Measurements from ENCODE around the gene MIPEP.

The MIPEP gene

DNA sequence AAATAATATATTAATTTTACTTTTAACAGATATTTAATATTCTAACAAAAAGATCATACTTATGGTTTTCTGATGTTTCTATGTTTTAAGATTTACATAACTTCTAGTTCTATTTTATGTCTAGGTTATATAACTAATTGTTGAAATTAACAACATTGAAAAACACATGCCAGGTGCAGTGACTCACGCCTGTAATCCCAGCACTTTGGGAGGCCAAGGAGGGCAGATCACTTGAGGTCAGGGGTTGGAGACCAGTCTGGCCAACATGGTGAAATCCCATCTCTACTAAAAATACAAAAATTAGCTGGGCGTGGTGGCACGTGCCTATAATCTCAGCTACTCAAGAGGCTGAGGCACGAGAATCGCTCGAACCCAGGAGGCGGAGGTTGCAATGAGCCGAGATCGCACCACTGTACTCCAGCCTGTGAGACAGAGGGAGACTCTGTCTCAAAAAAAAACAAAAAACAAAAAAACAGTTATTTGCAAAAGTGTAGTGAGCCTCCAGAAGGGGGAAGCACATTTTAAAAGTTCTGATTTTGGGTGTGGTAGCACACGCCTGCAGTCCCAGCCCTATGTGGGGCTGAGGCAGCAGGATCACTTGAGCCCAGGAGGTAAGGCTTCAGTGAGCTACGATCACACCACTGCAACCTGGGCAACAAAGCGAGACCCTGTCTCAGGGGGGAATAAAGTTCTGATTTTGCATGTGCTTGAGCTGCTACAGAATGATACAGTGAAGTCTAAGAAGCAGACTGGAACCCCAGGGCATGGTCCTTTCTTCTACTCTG is 18.7 kb downstream of the MIPEP start:
- H3K9me2 ChIP-seq (replicated peaks; ENCODE audit: control insufficient read depth, low read length), result no peaks in the 10 kb centered on the region
- H3K79me2 ChIP-seq (ENCODE audit: control insufficient read depth, low read length), result no peaks in the 10 kb centered on the region
- H3K4me2 ChIP-seq (ENCODE audit: low read length), result no peak overlapping the region
- H3K36me3 ChIP-seq (ENCODE audit: control insufficient read depth, low read length), result no peaks in the 10 kb centered on the region
- H3K27me3 ChIP-seq (ENCODE audit: control insufficient read depth, low read length), result no peaks in the 10 kb centered on the region
- no peaks in the 10 kb centered on the region for H4K20me1 ChIP-seq (ENCODE audit: control insufficient read depth, insufficient read depth, low read depth, low read length)
- no peak overlapping the region for H3K27ac ChIP-seq (ENCODE audit: low read depth, low read length)
- no peaks in the 10 kb centered on the region for H3K4me1 ChIP-seq (ENCODE audit: control insufficient read depth, low read length)
- H3F3A ChIP-seq (ENCODE audit: control insufficient read depth, insufficient read depth), result no peaks in the 10 kb centered on the region
- H3K4me3 ChIP-seq (ENCODE audit: low read length), result no peak overlapping the region
- no peaks in the 10 kb centered on the region for H3K9me3 ChIP-seq (ENCODE audit: control insufficient read depth, insufficient read depth, low read length)
- TF ChIP-seq EZH2phosphoT487 (IDR thresholded peaks at IDR 0.05; ENCODE audit: borderline replicate concordance, low read length), result no peak

DNA sequence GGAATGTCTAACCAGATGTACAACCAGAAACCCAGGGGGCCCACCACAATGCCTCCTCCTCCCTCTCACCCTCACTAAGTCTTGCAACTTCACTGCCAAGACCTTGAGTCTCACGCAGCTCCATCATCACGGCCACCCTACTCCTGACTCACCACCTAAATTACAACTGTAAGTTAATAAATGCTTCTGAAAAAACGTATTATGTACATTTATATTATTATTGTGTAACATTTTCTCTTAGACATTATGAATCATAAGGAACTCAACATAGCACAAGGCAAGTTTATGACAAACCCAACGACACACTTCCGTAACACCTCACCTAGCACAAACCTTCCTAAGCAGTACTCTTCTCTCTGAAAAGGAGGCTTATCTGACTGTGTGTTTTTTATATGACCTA is 20.7 kb downstream of the MIPEP start:
- H4K20me1 ChIP-seq (ENCODE audit: control insufficient read depth, insufficient read depth, low read depth, low read length), result no peaks in the 10 kb centered on the region
- H3K9me2 ChIP-seq (replicated peaks; ENCODE audit: control insufficient read depth, low read length), result no peaks in the 10 kb centered on the region
- no peaks in the 10 kb centered on the region for H3K27me3 ChIP-seq (ENCODE audit: control insufficient read depth, low read length)
- no peak overlapping the region for H3K4me3 ChIP-seq (ENCODE audit: low read length)
- H3K79me2 ChIP-seq (ENCODE audit: control insufficient read depth, low read length), result no peaks in the 10 kb centered on the region
- TF ChIP-seq, protein P1, sequence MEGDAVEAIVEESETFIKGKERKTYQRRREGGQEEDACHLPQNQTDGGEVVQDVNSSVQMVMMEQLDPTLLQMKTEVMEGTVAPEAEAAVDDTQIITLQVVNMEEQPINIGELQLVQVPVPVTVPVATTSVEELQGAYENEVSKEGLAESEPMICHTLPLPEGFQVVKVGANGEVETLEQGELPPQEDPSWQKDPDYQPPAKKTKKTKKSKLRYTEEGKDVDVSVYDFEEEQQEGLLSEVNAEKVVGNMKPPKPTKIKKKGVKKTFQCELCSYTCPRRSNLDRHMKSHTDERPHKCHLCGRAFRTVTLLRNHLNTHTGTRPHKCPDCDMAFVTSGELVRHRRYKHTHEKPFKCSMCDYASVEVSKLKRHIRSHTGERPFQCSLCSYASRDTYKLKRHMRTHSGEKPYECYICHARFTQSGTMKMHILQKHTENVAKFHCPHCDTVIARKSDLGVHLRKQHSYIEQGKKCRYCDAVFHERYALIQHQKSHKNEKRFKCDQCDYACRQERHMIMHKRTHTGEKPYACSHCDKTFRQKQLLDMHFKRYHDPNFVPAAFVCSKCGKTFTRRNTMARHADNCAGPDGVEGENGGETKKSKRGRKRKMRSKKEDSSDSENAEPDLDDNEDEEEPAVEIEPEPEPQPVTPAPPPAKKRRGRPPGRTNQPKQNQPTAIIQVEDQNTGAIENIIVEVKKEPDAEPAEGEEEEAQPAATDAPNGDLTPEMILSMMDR (IDR thresholded peaks at IDR 0.05; ENCODE audit: low read depth, low read length, poor library complexity, severe bottlenecking), result no peak
- TF ChIP-seq EZH2phosphoT487 (IDR thresholded peaks at IDR 0.05; ENCODE audit: borderline replicate concordance, low read length), result no peak
- no peaks in the 10 kb centered on the region for H3K9me3 ChIP-seq (ENCODE audit: control insufficient read depth, insufficient read depth, low read length)
- H3K27ac ChIP-seq (ENCODE audit: low read depth, low read length), result no peak overlapping the region
- H3K36me3 ChIP-seq (ENCODE audit: control insufficient read depth, low read length), result no peaks in the 10 kb centered on the region
- no peaks in the 10 kb centered on the region for H3K4me1 ChIP-seq (ENCODE audit: control insufficient read depth, low read length)
- no peaks in the 10 kb centered on the region for H3F3A ChIP-seq (ENCODE audit: control insufficient read depth, insufficient read depth)
- H3K4me2 ChIP-seq (ENCODE audit: low read length), result no peak overlapping the region

DNA sequence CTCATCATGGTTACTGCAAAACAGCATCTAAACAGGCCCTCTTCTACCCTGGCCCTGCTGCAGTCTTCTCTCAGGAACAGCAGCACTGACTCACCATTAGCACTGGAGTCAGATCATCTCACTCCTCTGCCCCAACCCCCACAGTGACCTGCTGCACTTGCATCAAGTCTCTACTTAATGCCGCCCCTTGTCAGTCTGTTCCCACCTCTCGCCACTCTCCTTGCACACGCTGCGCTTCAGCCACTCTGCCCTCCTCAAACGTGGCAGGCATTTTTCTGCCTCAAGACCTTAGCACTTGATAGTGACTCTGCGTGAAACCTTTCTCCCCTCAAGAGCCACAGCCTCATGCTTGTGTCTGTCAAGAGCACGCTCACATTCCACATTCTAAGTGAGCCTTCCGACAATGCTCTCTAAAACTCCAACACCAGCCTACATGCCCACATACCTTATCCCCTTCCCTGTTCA is 22.1 kb downstream of the MIPEP start:
- Histone ChIP-seq H3K27me3 (ENCODE audit: control insufficient read depth, low read length) (no peaks in the 10 kb centered on the region), H3K36me3 (ENCODE audit: control insufficient read depth, low read length) (no peaks in the 10 kb centered on the region), H3K27ac (ENCODE audit: low read depth, low read length) (no peak overlapping the region), H3K79me2 (ENCODE audit: control insufficient read depth, low read length) (no peaks in the 10 kb centered on the region), H3F3A (ENCODE audit: control insufficient read depth, insufficient read depth) (no peaks in the 10 kb centered on the region), H3K4me2 (ENCODE audit: low read length) (no peak overlapping the region), H3K9me3 (ENCODE audit: control insufficient read depth, insufficient read depth, low read length) (no peaks in the 10 kb centered on the region), H3K4me1 (ENCODE audit: control insufficient read depth, low read length) (no peaks in the 10 kb centered on the region), H3K4me3 (ENCODE audit: low read length) (no peak overlapping the region), H4K20me1 (ENCODE audit: control insufficient read depth, insufficient read depth, low read depth, low read length) (no peaks in the 10 kb centered on the region), H3K9me2 (replicated peaks; ENCODE audit: control insufficient read depth, low read length) (no peaks in the 10 kb centered on the region)
- no peak for TF ChIP-seq EZH2phosphoT487 (IDR thresholded peaks at IDR 0.05; ENCODE audit: borderline replicate concordance, low read length)
- TF ChIP-seq, protein P1 (IDR thresholded peaks at IDR 0.05; ENCODE audit: low read depth, low read length, poor library complexity, severe bottlenecking), result no peak

DNA sequence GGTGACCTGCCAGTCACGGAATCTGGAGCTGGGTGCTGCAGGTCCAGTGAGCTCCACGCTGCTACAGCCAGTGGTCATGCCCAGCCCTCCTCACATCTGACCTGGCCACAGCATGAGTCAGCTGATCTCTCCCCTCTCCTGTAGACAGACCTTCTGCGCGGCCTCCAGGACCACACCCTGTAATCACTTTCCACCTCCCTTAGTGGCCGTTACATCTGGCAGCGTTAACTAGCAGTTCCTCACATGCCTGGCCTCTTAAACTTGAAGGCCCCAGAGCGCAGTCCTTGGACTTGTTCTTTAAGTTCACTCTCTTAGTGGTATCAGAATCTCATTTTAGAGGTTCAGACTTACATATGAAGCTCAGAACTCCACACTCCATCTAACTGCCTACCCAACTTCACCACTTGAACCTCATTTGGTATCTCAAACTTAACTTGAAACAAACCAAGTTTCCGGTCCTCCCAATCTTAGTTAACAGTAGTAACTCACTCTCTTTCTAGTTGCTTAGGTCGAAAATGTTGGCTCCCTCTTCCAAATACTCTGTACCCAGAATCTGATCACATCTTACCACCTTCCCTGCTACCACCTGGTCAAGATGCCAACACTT is 22.7 kb downstream of the MIPEP start:
- Histone ChIP-seq H4K20me1 (ENCODE audit: control insufficient read depth, insufficient read depth, low read depth, low read length) (no peaks in the 10 kb centered on the region), H3F3A (ENCODE audit: control insufficient read depth, insufficient read depth) (no peaks in the 10 kb centered on the region), H3K4me2 (ENCODE audit: low read length) (no peak overlapping the region), H3K27ac (ENCODE audit: low read depth, low read length) (no peak overlapping the region), H3K4me3 (ENCODE audit: low read length) (no peak overlapping the region), H3K4me1 (ENCODE audit: control insufficient read depth, low read length) (no peaks in the 10 kb centered on the region), H3K9me3 (ENCODE audit: control insufficient read depth, insufficient read depth, low read length) (no peaks in the 10 kb centered on the region), H3K9me2 (replicated peaks; ENCODE audit: control insufficient read depth, low read length) (no peaks in the 10 kb centered on the region), H3K27me3 (ENCODE audit: control insufficient read depth, low read length) (no peaks in the 10 kb centered on the region), H3K36me3 (ENCODE audit: control insufficient read depth, low read length) (no peaks in the 10 kb centered on the region), H3K79me2 (ENCODE audit: control insufficient read depth, low read length) (no peaks in the 10 kb centered on the region)
- TF ChIP-seq EZH2phosphoT487 (IDR thresholded peaks at IDR 0.05; ENCODE audit: borderline replicate concordance, low read length), result no peak
- TF ChIP-seq, protein P1 (IDR thresholded peaks at IDR 0.05; ENCODE audit: low read depth, low read length, poor library complexity, severe bottlenecking), result no peak
